PC-9 (cell line): ENCODE results near the gene ZNF593OS. TPM values are rescaled to one million over a fixed set of nuclear protein-coding genes. Genes with fewer than 3 reads are reported as not detected.
A peak's percentile ranks its signal among the peaks of the same experiment; 100 is the strongest.

ENCODE experiments used
- BruUV-seq: library from RNA; stranded (reverse); fragments of 400-500 nt; replicated peaks from 2 replicates; lab custom pipeline; 2021; lab: Mats Ljungman, UMichigan
- CTCF ChIA-PET: fragments of 300-600 bp; sonication (Branson Sonifier 250); formaldehyde crosslinking; loops from one replicate; lab custom pipeline; 2022; ENCODE audit warnings: antibody characterized with exemption; lab: Charles Lee
- POLR2A ChIA-PET: fragments of 300-600 bp; sonication (Branson Sonifier 250); formaldehyde crosslinking; loops from one replicate; lab custom pipeline; 2022; ENCODE audit warnings: antibody characterized with exemption; ENCODE audit not compliant: unreplicated experiment; lab: Charles Lee
- DNase-seq, 2 experiments: peaks; one replicate each; pipeline versions ENCODE4 v3.0.0 to v3.0.0-alpha.2; 2015 to 2022; ENCODE audit warnings: mixed read lengths in 1 of 2
- H2AFZ ChIP-seq: fragments of 200-600 bp; sonication (generic); 2 replicates; pipeline ENCODE4 v1.8.1; 2017; ENCODE audit warnings: antibody characterized with exemption
- H3F3A ChIP-seq: fragments of 200-600 bp; sonication (generic); 2 replicates; pipeline ENCODE4 v1.8.1; 2017; ENCODE audit warnings: antibody characterized with exemption, mild to moderate bottlenecking, low read depth; ENCODE audit not compliant: insufficient read depth
- H3K27ac ChIP-seq: fragments of 200-600 bp; sonication (generic); 2 replicates; pipeline ENCODE4 v1.6.1; 2016; ENCODE audit warnings: mixed run types
- H3K27me3 ChIP-seq: fragments of 200-600 bp; sonication (generic); 2 replicates; pipeline ENCODE4 v1.6.1; 2016; ENCODE audit warnings: low read depth, mixed run types; ENCODE audit not compliant: insufficient read depth
- H3K36me3 ChIP-seq: fragments of 200-600 bp; sonication (generic); 2 replicates; pipeline ENCODE4 v1.6.1; 2016; ENCODE audit warnings: low read depth, mixed run types
- H3K4me1 ChIP-seq: fragments of 200-600 bp; sonication (generic); replicated peaks from 2 replicates; pipeline ENCODE4 v1.6.1; 2016; ENCODE audit warnings: mixed run types; ENCODE audit not compliant: insufficient read depth
- H3K4me2 ChIP-seq: fragments of 200-600 bp; sonication (generic); 2 replicates; pipeline ENCODE4 v1.6.1; 2017; ENCODE audit warnings: mixed run types
- H3K4me3 ChIP-seq: fragments of 200-600 bp; sonication (generic); 2 replicates; pipeline ENCODE4 v1.6.1; 2016; ENCODE audit warnings: mixed run types
- H3K79me2 ChIP-seq: fragments of 200-600 bp; sonication (generic); 2 replicates; pipeline ENCODE4 v1.6.1; 2017; ENCODE audit warnings: low read depth, mixed run types
- H3K9me2 ChIP-seq: fragments of 200-600 bp; sonication (generic); 2 replicates; pipeline ENCODE4 v1.8.1; 2017; ENCODE audit warnings: mild to moderate bottlenecking; ENCODE audit not compliant: insufficient read depth
- H3K9me3 ChIP-seq: fragments of 200-600 bp; sonication (generic); 2 replicates; pipeline ENCODE4 v1.8.1; 2016; ENCODE audit warnings: low read depth; ENCODE audit not compliant: insufficient read depth
- H4K20me1 ChIP-seq: fragments of 200-600 bp; sonication (generic); 2 replicates; pipeline ENCODE4 v1.8.1; 2017; ENCODE audit not compliant: insufficient read depth
- CTCF ChIP-seq: fragments of 200-600 bp; sonication (generic); conservative IDR thresholded peaks from 2 replicates; pipeline ENCODE4 v1.6.1; 2017; ENCODE audit warnings: mixed run types, antibody characterized with exemption, mild to moderate bottlenecking, moderate library complexity
- EZH2 ChIP-seq: fragments of 200-600 bp; sonication (generic); IDR thresholded peaks from 2 replicates; pipeline ENCODE4 v1.8.0; 2017; ENCODE audit warnings: antibody characterized with exemption, low read depth
- intact Hi-C: fragments of 100-400 bp; cut with micrococcal nuclease; formaldehyde crosslinking; loops from one replicate; pipeline ENCODE4 v1.10.0; 2022; ENCODE audit not compliant: unreplicated experiment
- total RNA-seq: library from RNA; stranded (reverse); gene quantifications from 2 replicates; pipeline ENCODE4 v1.2.3, GENCODE V29; 2021

Gene ZNF593OS
- total RNA-seq, 1 experiment from 2014 or later = not detected

- no peaks in the 10 kb centered on the region for H3K79me2 ChIP-seq
- no peak for TF ChIP-seq EZH2
- no peak for TF ChIP-seq CTCF
- H3K4me1 ChIP-seq = no peaks in the 10 kb centered on the region
- H3K9me3 ChIP-seq = no peaks in the 10 kb centered on the region
- no TSS peak for BruUV-seq
- ChIA-PET CTCF (no interaction called here), POLR2A (no interaction called here)
- no peaks in the 10 kb centered on the region for H3K36me3 ChIP-seq
- no peak overlapping the region for H3K4me2 ChIP-seq
- no peaks in the 10 kb centered on the region for H3K27me3 ChIP-seq
- H4K20me1 ChIP-seq = no peaks in the 10 kb centered on the region
- H3K27ac ChIP-seq = no peak overlapping the region
- no peak overlapping the region for H3K4me3 ChIP-seq
- peak in 1 of 2 experiments; percentile 34 for DNase-seq
- H2AFZ ChIP-seq = no peak overlapping the region
- intact Hi-C loops = no loop called here
- H3F3A ChIP-seq = no peaks in the 10 kb centered on the region
- H3K9me2 ChIP-seq = no peaks in the 10 kb centered on the region
These were observed 47.4 kb upstream of the ZNF593OS start for GRCh38 chr1:26218906-26219494.

GRCh38 chr1:26215246-26215645, 43.6 kb upstream of the ZNF593OS start:
- no TSS peak for BruUV-seq
- Histone ChIP-seq H3K27ac (no peak overlapping the region), H3K4me3 (no peak overlapping the region), H3K27me3 (no peaks in the 10 kb centered on the region), H3K9me2 (no peaks in the 10 kb centered on the region), H3K4me2 (no peak overlapping the region), H2AFZ (no peak overlapping the region), H3F3A (no peaks in the 10 kb centered on the region), H4K20me1 (no peaks in the 10 kb centered on the region), H3K79me2 (no peaks in the 10 kb centered on the region), H3K9me3 (no peaks in the 10 kb centered on the region), H3K36me3 (no peaks in the 10 kb centered on the region), H3K4me1 (no peaks in the 10 kb centered on the region)
- ChIA-PET POLR2A (no interaction called here), CTCF (no interaction called here)
- DNase-seq = no peak
- TF ChIP-seq EZH2 (no peak), CTCF (no peak)
- intact Hi-C loops = no loop called here

DNA sequence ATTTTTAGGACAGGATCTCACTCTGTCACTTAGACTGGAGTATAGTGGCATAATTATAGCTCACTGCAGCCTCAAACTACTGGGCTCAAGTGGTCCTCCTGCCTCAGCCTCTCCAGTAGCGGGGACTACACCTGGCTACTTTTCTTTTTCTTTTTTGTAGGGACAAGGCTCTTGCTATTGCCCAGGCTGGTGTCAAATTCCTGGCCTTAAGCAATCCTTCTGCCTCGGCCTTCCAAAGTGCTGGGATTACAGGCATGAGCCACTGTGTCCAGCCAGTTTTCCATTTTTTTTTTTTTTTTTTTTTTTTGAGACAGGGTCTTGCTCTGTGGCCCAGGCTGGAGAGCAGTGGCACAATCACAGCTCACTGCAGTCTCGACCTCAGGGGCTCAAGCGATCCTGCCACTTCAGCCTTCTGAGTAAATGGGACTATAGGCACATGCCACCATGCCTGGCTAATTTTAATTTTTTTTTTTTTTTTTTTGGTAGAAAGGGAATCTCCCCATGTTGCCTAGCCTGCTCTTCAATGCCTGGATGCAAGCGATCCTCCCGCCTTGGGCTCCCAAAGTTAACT, 41.8 kb upstream of the ZNF593OS start:
- Histone ChIP-seq H3K9me2 (no peaks in the 10 kb centered on the region), H3K27ac (no peak overlapping the region), H4K20me1 (no peaks in the 10 kb centered on the region), H3F3A (no peaks in the 10 kb centered on the region), H3K4me2 (no peak overlapping the region), H3K79me2 (no peaks in the 10 kb centered on the region), H3K27me3 (no peaks in the 10 kb centered on the region), H2AFZ (no peak overlapping the region), H3K4me1 (no peaks in the 10 kb centered on the region), H3K4me3 (no peak overlapping the region), H3K36me3 (no peaks in the 10 kb centered on the region), H3K9me3 (no peaks in the 10 kb centered on the region)
- ChIA-PET POLR2A (no interaction called here), CTCF (no interaction called here)
- TF ChIP-seq EZH2 (no peak), CTCF (no peak)
- intact Hi-C loops = no loop called here
- no TSS peak for BruUV-seq
- DNase-seq = no peak
